Fibroblast of villous mesenchyme (primary cell): ENCODE measurements around the gene CH25H. TPM values are rescaled to one million over a fixed set of nuclear protein-coding genes. Genes with fewer than 3 reads are reported as not detected.

Experiments used
- DNase-seq: peaks from one replicate; pipeline ENCODE4 v3.0.0-alpha.2; 2010; ENCODE audit warnings: low read depth
- H3K4me3 ChIP-seq: 2 replicates; pipeline ENCODE4 v1.5.1; 2011; ENCODE audit warnings: low read depth, mild to moderate bottlenecking, low read length
- total RNA-seq: library from RNA; depleted of rRNA; stranded (reverse); fragments of >200 nt; gene quantifications from 2 replicates; pipeline ENCODE4 v1.2.3, GENCODE V29; 2012
- TF ChIP-seq, protein P1 (sequence below): IDR thresholded peaks from 2 replicates; pipeline ENCODE4 v1.5.1; 2012; ENCODE audit warnings: low read depth, mild to moderate bottlenecking, low read length; ENCODE audit not compliant: insufficient read depth

The CH25H gene
- total RNA-seq, 1 donor = under 0.01 TPM

DNA sequence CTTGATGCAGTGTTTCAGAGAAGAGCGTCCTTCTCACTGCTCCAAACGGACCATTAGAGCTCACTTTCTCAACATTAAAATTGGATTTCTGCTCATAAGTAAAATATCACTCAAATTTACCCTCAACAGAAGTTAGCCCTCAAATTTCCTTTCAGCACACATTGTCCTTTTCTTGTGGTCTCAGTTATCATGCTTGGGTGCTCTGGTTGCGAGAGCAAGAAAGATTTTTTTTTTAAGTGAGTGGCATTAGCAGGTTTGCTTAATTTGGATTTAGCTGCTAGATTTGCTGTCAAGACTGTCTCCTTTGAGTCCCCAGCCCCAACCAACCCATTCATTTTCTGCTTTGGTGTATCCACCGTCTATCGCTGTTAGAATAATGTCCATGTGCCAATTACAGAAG, 2.6 kb upstream of the CH25H start:
- no peak overlapping the region for H3K4me3 ChIP-seq
- TF ChIP-seq, protein P1, sequence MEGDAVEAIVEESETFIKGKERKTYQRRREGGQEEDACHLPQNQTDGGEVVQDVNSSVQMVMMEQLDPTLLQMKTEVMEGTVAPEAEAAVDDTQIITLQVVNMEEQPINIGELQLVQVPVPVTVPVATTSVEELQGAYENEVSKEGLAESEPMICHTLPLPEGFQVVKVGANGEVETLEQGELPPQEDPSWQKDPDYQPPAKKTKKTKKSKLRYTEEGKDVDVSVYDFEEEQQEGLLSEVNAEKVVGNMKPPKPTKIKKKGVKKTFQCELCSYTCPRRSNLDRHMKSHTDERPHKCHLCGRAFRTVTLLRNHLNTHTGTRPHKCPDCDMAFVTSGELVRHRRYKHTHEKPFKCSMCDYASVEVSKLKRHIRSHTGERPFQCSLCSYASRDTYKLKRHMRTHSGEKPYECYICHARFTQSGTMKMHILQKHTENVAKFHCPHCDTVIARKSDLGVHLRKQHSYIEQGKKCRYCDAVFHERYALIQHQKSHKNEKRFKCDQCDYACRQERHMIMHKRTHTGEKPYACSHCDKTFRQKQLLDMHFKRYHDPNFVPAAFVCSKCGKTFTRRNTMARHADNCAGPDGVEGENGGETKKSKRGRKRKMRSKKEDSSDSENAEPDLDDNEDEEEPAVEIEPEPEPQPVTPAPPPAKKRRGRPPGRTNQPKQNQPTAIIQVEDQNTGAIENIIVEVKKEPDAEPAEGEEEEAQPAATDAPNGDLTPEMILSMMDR = no peak
- no peak for DNase-seq

DNA sequence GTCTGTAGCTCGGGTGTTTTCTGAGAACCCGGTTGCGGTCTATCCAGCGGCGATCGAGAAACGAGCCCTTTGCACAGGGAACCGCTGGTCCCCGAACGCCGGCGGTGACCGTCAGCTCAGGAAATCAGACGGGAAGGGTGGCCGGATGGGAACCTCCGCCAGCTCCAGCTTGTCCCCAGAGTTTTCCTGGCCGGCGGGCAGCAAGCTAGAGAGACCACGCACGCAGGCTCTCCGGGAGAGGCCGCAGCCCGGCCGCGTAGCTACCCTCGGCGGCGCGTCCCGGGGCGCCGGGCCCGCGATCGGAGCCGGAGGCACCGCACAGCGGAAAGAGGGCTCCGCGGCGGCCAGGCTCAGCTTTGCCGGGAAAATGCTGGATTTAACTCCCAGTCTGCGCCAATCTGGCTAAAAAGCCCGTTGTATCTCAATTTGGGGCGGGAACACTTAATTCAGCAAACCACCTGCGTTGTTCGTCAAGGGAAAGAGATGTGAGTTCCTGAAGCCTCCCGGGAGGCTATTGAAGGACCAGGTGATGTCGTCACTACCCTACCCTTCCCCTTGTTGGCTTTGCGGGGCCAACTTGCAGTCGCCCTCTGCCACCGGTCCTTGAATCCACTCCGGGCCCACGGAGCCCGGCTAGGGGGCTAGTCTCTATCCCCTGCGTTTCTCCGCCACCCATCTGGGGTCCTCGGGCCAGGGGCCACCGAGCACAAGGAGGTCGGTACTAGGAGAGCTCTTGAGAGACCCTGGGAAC, 859 bp upstream of the CH25H start:
- peak; percentile 33 for DNase-seq
- TF ChIP-seq, protein P1 = no peak
- peak overlapping the region; percentile 52 for H3K4me3 ChIP-seq

- TF ChIP-seq, protein P1 = no peak
- peak; percentile 35 for DNase-seq
- H3K4me3 ChIP-seq = peak overlapping the region; percentile 52
Observed at GRCh38 chr10:89206402-89207180, 526 bp downstream of the CH25H start.

DNA sequence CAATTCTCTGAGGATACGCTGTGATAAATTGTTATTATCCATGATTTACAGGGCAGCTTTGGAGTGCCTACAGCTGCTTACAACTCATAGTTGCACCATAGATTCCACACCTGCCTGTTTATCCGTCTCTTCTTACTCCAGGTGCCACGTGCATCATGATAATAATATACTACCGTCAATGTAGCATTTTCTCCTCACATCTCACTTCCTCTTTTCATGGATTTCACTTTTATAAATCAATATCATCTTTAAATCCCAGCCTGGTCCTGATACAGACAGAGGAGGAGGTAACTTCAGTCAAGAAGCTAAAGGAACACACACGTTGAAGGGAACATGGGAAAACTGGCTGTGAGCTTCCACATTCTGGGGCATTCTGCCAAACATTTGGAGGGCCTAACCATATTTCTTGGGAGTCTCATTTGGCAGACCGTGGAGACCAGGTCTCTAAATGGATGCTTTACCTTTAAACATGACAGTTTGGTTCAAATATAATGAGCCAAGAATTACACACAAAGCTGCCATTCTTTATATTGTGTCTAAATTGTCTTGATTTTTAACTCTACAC, 2.4 kb downstream of the CH25H start:
- no peak for DNase-seq
- H3K4me3 ChIP-seq = no peak overlapping the region
- TF ChIP-seq, protein P1 = no peak

DNA sequence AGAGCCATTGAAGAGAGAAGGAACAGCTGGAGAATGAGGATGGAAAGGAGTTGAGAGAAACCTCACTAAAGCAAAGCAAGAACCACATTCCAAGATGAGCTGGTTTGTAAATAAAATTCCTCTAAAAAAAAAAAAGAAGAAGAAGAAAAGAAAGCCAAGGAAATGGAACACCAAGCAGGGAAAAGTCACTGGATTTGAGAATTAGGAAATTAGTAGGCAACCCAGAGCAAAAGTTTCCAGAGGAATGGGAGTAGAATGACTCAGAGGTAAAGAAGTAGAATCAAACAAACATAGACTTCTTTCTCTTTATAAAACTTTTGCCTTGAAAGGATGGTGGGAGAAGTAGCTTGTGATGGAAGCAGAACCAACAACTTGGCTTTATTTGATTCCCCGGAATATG, 3.9 kb downstream of the CH25H start:
- no peak for DNase-seq
- TF ChIP-seq, protein P1 = no peak
- no peak overlapping the region for H3K4me3 ChIP-seq

DNA sequence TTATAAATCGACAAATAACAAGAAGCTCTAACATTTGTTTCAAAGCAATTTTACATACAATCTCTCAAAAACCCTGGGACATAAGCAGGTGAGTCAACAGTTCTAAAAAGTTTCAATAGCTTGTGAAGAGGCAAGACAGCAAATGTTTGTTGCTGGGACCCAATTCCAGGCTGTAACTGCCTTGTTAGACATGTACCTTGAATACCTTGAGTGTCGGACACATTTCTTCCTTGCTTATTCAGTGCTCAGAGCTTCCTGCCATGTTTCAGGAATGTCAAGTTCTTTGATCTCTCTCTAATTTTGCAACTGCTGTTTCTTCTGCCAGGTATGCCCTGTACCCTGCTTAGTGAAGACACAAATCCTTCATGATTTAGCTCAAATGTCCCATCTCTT, 5.1 kb downstream of the CH25H start:
- H3K4me3 ChIP-seq = no peak overlapping the region
- no peak for DNase-seq
- TF ChIP-seq, protein P1 = no peak
